ENCODE results near the gene ACKR4.
"Not testable (repeated sequence)": the region's sequence is repeated elsewhere in the genome, so short reads cannot be mapped to it uniquely, and the experiment has no call there.

ACKR4 gene

GRCh38 chr3:132638706-132639105 lies 41.6 kb downstream of the ACKR4 start:
- in situ Hi-C loops (cut with MboI; ENCODE audit: low sequenced_read_pairs): no loop called here

- in situ Hi-C loops (cut with MboI; ENCODE audit: low sequenced_read_pairs): not testable (repeated sequence)
Observed at GRCh38 chr3:132641427-132641826, 44.4 kb downstream of the ACKR4 start.

GRCh38 chr3:132641837-132642538 lies 44.9 kb downstream of the ACKR4 start:
- in situ Hi-C loops (cut with MboI; ENCODE audit: low sequenced_read_pairs): no loop called here

- in situ Hi-C loops (cut with MboI; ENCODE audit: low sequenced_read_pairs): no loop called here
Observed at GRCh38 chr3:132642539-132642847, 45.4 kb downstream of the ACKR4 start.

GRCh38 chr3:132643366-132643765 lies 46.3 kb downstream of the ACKR4 start:
- in situ Hi-C loops (cut with MboI; ENCODE audit: low sequenced_read_pairs): no loop called here

GRCh38 chr3:132645058-132645457 lies 48.0 kb downstream of the ACKR4 start:
- in situ Hi-C loops (cut with MboI; ENCODE audit: low sequenced_read_pairs): loop anchor here (5.0 kb wide), 1 partner anchor 103 kb away; no protein-coding TSS in a partner anchor

- in situ Hi-C loops (cut with MboI; ENCODE audit: low sequenced_read_pairs): no loop called here
Observed at GRCh38 chr3:132650153-132650552, 53.1 kb downstream of the ACKR4 start.

Measured in HL-60/S4 treated with phorbol 12-myristate 13-acetate at 8.2 ng/mL for 4 days and 3 days (cell line).